Motor neuron (in vitro differentiated cells): ENCODE measurements around the gene CHAC1. TPM values are rescaled to one million over a fixed set of nuclear protein-coding genes. Genes with fewer than 3 reads are reported as not detected.
"Not testable (repeated sequence)": the region's sequence is repeated elsewhere in the genome, so short reads cannot be mapped to it uniquely, and the experiment has no call there.

Experiments used
- ATAC-seq, 8 experiments: fragments of 200-7000 bp; cut with Tn5 transposase; replicated peaks in 6 of 8; 2 replicates each; pipeline ENCODE4 v1.8.0; 2021; ENCODE audit warnings: mild to moderate bottlenecking in 8 of 8, moderate library complexity in 8 of 8
- H3K27ac ChIP-seq, 2 donors: fragments of 250-450 bp; sonication (Bioruptor Pico); 2 replicates each; pipeline ENCODE4 v1.9.0; 2021; ENCODE audit warnings: antibody characterized with exemption in 2 of 2, mild to moderate bottlenecking in 2 of 2, moderate library complexity in 1 of 2
- H3K4me1 ChIP-seq, 2 donors: fragments of 250-450 bp; sonication (Bioruptor Pico); replicated peaks in 1 of 2; 2 replicates each; pipeline ENCODE4 v1.6.1; 2021; ENCODE audit warnings: antibody characterized with exemption in 2 of 2, mild to moderate bottlenecking in 2 of 2, moderate library complexity in 1 of 2
- H3K4me3 ChIP-seq, 5 donors: fragments of 250-450 bp; sonication (Bioruptor Pico); 2 replicates each; pipeline ENCODE4 v1.9.0; 2021; ENCODE audit warnings: antibody characterized with exemption in 5 of 5, mild to moderate bottlenecking in 5 of 5, moderate library complexity in 4 of 5
- WGBS, 10 experiments: fragments of 450-650 bp; shearing (Covaris generic); methylation state at CpG; one replicate each; pipeline ENCODE4 v1.0.0; 2022; 5-methylcytosine and 5-hydroxymethylcytosine counted together
- in situ Hi-C, 9 experiments: fragments of 400-800 bp; cut with MboI; loops; one replicate each; pipeline ENCODE4 v1.15.0; 2021; ENCODE audit warnings: low sequenced_read_pairs in 9 of 9, low pct_unique_long_range_greater_than_20kb in 2 of 9; ENCODE audit not compliant: unreplicated experiment in 9 of 9
- total RNA-seq, 8 experiments: library from RNA; unstranded; fragments of 300-600 nt; gene quantifications; 2 replicates each; pipeline versions ENCODE4 v1.2.3 to v1.2.4, GENCODE V29; 2022

CHAC1 gene
- total RNA-seq, 8 experiments from 2014 or later, result 2.7 to 70.3 (median 21.4) TPM

DNA sequence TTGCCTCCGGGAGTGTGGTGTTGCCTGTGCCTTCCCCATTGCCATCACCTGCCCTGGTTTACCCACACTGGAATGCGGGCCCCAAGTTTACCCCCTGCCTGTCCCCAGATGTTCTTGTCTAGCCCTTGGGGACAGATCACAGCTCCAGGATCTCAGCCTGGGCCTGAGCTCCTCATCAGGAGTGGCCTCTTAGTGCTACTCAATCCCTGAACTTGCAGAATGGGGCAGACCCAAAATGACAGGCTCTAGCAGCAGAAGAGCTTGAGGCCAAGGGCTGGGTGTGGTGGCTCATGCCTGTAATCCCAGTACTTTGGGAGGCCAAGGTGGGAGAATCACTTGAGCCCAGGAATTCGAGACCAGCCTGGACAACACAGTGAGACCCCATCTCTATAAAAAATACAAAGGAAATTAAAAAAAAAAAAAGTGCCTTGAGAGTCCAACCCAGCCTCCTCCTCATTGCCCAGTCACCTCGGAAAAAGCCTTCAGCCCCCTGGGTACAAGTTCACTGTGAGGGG is 3.8 kb downstream of the CHAC1 start:
- Histone ChIP-seq H3K4me3 (peak overlapping the region in 3 of 5 donors; percentile 83 to 92 (median 84)), H3K27ac (no peak overlapping the region), H3K4me1 (peaks cover 33 to 41% of the 10 kb centered on the region in 2 donors)
- 66 to 100% (median 100%) methylated on average over 1 to 4 of the region's 4 CpGs; no CpG with 5 or more reads in 3 of the 10 experiments for WGBS, 10 experiments
- in situ Hi-C loops, result no loop called here
- ATAC-seq, result no peak

DNA sequence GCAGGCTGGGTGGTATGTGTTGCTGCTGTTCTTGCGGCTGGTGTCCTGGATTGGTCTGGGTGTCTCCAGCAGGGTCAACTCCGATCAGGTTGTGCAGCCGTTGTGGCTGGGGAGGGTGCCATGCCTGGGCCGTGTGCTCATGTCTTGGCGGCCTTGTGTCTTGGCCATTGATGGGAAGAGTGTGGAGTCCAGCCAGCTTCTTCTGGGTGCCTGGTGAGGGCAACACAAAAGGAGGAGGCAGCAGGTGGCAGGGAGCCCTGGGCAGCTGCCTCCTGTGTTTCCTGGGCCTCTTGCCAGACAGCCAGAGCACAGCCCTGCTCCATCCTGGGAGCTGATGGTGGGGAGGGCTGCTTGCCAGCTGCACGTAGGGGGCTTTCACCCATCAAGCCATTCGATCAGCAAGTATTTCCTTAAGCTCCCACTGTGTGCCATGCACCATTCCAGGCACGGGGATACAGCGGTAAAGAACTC is 4.3 kb downstream of the CHAC1 start:
- 60 to 80% (median 77%) methylated on average over 1 to 4 of the region's 9 CpGs; no CpG with 5 or more reads in 7 of the 10 experiments for WGBS, 10 experiments
- Histone ChIP-seq H3K27ac (no peak overlapping the region), H3K4me3 (no peak overlapping the region), H3K4me1 (peaks cover 28 to 36% of the 10 kb centered on the region in 2 donors)
- in situ Hi-C loops, result no loop called here
- no peak for ATAC-seq

DNA sequence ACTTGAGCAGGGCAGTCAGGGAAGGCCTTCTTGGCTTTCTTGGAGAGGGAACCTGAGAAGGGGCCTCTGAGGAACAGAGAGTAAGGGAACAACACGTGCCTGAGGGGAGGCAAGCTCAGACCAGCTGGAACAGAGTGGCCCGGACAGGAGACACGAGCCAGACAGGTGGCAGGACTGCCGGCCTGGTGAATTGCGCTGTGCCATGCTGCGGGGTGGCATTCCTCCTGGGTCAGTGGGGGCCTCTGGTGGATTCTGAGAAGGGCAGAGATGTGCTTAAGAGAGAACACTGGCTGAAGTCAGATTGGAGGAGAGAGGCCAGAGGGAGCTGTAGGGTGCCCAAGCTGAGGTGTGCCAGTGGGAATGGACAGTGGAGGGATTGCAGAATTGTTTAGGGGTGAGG is 4.9 kb downstream of the CHAC1 start:
- no peak overlapping the region for H3K27ac ChIP-seq
- peak in 1 of 8 experiments; percentile 1 for ATAC-seq
- H3K4me3 ChIP-seq, result no peak overlapping the region
- in situ Hi-C loops, result no loop called here
- WGBS, 10 experiments, result 50 to 100% (median 86%) methylated on average over 1 to 5 of the region's 6 CpGs; no CpG with 5 or more reads in 4 of the 10 experiments
- peaks cover 27 to 35% of the 10 kb centered on the region in 2 donors for H3K4me1 ChIP-seq

- no peak overlapping the region for H3K27ac ChIP-seq
- no peak overlapping the region for H3K4me3 ChIP-seq
- peak in 2 of 8 experiments; percentile 9 to 12 for ATAC-seq
- WGBS, 10 experiments, result 77 to 100% (median 91%) methylated on average over 1 to 6 of the region's 8 CpGs; no CpG with 5 or more reads in 3 of the 10 experiments
- in situ Hi-C loops, result no loop called here
- peaks cover 27 to 35% of the 10 kb centered on the region in 2 donors for H3K4me1 ChIP-seq
These were observed 5.5 kb downstream of the CHAC1 start for GRCh38 chr15:40958723-40959122.

DNA sequence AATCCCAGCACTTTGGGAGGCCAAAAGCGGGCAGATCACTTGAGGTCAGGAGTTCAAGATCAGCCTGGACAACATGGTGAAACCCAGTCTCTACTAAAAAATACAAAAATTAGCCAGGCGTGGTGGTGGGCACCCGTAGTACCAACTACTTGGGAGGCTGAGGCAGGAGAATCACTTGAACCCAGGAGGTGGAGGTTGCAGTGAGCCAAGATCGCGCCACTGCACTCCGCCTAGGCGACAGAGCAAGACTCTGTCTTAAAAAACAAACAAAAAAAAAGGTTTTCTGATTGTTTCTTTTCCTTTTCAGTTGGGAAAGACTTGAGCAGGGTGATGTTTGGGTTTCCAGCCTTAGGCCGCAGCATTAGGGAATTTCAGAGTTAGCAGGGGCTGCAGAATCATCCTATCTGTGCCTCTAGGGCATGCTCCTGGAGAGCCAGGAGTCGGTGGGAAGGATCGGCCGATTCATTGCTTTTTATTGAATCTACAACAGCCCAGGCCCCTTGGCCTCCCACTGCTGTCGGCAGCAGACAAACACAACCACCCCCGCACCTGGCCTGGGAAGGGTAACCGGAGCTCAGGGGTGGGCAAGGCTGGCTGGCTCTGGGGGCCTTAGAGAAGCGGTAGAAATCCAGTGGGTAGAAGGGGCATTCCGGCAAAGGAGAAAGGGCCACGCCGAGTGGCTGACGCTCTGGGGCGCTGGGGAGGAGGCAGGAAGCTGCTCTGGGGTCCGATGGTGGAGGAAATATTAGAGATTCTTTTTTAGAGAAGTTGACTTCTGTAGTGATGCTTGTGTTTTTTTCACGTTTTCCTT is 6.3 kb downstream of the CHAC1 start:
- Histone ChIP-seq H3K27ac (no peak overlapping the region), H3K4me3 (no peak overlapping the region), H3K4me1 (peaks cover 23 to 28% of the 10 kb centered on the region in 2 donors)
- WGBS, 10 experiments, result 36 to 100% (median 83%) methylated on average over 1 to 8 of the region's 22 CpGs; no CpG with 5 or more reads in 3 of the 10 experiments
- in situ Hi-C loops, result no loop called here
- ATAC-seq, result no peak

- H3K27ac ChIP-seq, result no peak overlapping the region
- ATAC-seq, result peak in 2 of 8 experiments; percentile 4 to 14
- H3K4me1 ChIP-seq, result peaks cover 15 to 21% of the 10 kb centered on the region in 2 donors
- WGBS, 10 experiments, result 60 to 100% (median 90%) methylated on average over 1 to 5 of the region's 16 CpGs; no CpG with 5 or more reads in 1 of the 10 experiments
- no peak overlapping the region for H3K4me3 ChIP-seq
- in situ Hi-C loops, result no loop called here
These were observed 7.0 kb downstream of the CHAC1 start for GRCh38 chr15:40960151-40960885.

DNA sequence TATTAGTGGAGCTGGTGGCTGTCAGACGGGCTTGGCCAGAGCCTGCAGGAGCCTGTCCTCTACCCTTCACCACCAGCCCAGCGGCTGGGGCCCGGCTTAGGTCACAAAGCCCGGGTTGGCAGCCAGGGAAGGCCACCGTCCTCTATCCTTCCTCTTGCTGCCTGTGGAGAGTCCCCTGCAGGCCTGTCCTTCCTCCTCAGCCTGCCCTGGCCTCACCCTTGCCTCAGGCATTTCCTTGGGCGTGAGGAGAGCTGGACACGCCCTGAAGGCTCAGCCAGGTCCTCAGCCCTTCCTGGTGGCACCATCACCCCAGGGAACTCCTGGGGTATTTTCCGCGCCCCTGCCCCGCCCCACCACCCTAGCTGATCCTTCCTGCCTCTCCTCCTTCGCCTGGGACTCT is 7.7 kb downstream of the CHAC1 start:
- ATAC-seq, result peak in 5 of 8 experiments; percentile 7 to 73 (median 30)
- no peak overlapping the region for H3K27ac ChIP-seq
- in situ Hi-C loops, result no loop called here
- no peak overlapping the region for H3K4me3 ChIP-seq
- WGBS, 10 experiments, result 60 to 81% methylated on average over 1 to 5 of the region's 11 CpGs; no CpG with 5 or more reads in 8 of the 10 experiments
- H3K4me1 ChIP-seq, result peaks cover 12 to 19% of the 10 kb centered on the region in 2 donors

GRCh38 chr15:40961740-40962139 is 8.5 kb downstream of the CHAC1 start:
- ATAC-seq, in situ Hi-C loops, H3K27ac ChIP-seq, H3K4me3 ChIP-seq: not testable (repeated sequence)
- H3K4me1 ChIP-seq, result peaks cover 10 to 16% of the 10 kb centered on the region in 2 donors
- WGBS, 10 experiments, result no CpG with 5 or more reads among the region's 25 CpGs

DNA sequence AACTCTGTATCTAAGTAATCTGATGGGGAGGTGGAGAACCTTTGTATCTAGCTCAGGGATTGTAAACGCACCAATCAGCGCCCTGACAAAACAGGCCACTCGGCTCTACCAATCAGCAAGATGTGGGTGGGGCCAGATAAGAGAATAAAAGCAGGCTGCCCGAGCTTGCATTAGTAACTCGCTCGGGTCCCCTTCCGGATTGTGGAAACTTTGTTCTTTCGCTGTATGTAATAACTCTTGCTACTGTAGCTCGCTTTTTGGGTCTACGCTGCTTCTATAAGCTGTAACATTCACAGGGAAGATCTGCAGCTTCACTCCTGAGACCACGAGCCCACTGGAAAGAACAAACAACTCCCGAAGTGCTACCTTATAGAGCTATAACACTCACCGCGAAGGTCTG is 9.0 kb downstream of the CHAC1 start:
- WGBS, 10 experiments, result 67 to 100% (median 93%) methylated on average over 1 to 11 of the region's 14 CpGs; no CpG with 5 or more reads in 2 of the 10 experiments
- H3K4me3 ChIP-seq, H3K27ac ChIP-seq, in situ Hi-C loops, ATAC-seq: not testable (repeated sequence)
- peaks cover 7 to 16% of the 10 kb centered on the region in 2 donors for H3K4me1 ChIP-seq

GRCh38 chr15:40963201-40963600 is 9.9 kb downstream of the CHAC1 start:
- 42 to 96% (median 89%) methylated on average over 1 to 9 of the region's 12 CpGs for WGBS, 10 experiments
- peaks cover 7 to 16% of the 10 kb centered on the region in 2 donors for H3K4me1 ChIP-seq
- H3K4me3 ChIP-seq, result no peak overlapping the region
- in situ Hi-C loops, result no loop called here
- ATAC-seq, result no peak
- H3K27ac ChIP-seq, result no peak overlapping the region

GRCh38 chr15:40964006-40964405 is 10.7 kb downstream of the CHAC1 start:
- ATAC-seq, result no peak
- no peak overlapping the region for H3K4me3 ChIP-seq
- in situ Hi-C loops, result no loop called here

GRCh38 chr15:40964634-40965033 is 11.4 kb downstream of the CHAC1 start:
- peaks cover 7 to 12% of the 10 kb centered on the region in 2 donors for H3K4me1 ChIP-seq
- ATAC-seq, result no peak
- 58 to 100% (median 82%) methylated on average over 2 to 3 of the region's 13 CpGs; no CpG with 5 or more reads in 6 of the 10 experiments for WGBS, 10 experiments
- no peak overlapping the region for H3K4me3 ChIP-seq
- no peak overlapping the region for H3K27ac ChIP-seq
- in situ Hi-C loops, result no loop called here

More at GRCh38 chr15:40964006-40964405, 10.7 kb downstream of the CHAC1 start:
- no peak overlapping the region for H3K27ac ChIP-seq
- WGBS, 10 experiments, result no CpG with 5 or more reads among the region's 8 CpGs
- peaks cover 7 to 16% of the 10 kb centered on the region in 2 donors for H3K4me1 ChIP-seq
